Lower leg skin (tissue), 3 donors: ENCODE measurements around the gene DIP2C.

Experiments
- CTCF ChIP-seq, 3 donors: fragments of 450-650 bp; IDR thresholded peaks; one replicate each; pipeline ENCODE4 v1.5.1; 2016; ENCODE audit warnings: antibody characterized with exemption in 3 of 3, mild to moderate bottlenecking in 3 of 3, moderate library complexity in 2 of 3
- POLR2A ChIP-seq, 2 donors: fragments of 450-650 bp; IDR thresholded peaks; one replicate each; pipeline ENCODE4 v1.6.1; 2016 to 2017; ENCODE audit warnings: antibody characterized with exemption in 2 of 2, mild to moderate bottlenecking in 1 of 2, moderate library complexity in 1 of 2

DNA sequence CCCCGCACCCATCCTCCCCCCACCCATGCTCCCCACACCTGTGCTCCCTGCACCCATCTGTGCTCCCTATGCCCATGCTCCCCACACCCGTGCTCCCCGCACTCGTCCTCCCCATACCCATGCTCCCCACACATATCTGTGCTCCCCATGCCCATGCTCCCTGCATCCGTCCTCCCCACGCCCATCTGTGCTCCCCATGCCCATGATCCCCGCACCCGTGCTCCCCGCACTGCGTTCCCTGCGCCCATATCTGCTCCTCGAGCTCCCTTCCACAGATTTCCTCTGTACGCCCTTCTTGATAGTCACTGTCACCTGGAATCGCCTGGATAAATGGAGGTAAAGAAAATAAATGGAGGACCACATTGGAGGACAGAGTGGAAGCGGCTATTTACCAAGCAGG lies 9.9 kb downstream of the DIP2C start:
- TF ChIP-seq CTCF (IDR thresholded peaks at IDR 0.05), result no peak
- TF ChIP-seq POLR2A (IDR thresholded peaks at IDR 0.05), result no peak
